ENCODE data around the gene SHC4.
"Not testable (repeated sequence)": the region's sequence is repeated elsewhere in the genome, so short reads cannot be mapped to it uniquely, and the experiment has no call there.

The SHC4 gene

DNA sequence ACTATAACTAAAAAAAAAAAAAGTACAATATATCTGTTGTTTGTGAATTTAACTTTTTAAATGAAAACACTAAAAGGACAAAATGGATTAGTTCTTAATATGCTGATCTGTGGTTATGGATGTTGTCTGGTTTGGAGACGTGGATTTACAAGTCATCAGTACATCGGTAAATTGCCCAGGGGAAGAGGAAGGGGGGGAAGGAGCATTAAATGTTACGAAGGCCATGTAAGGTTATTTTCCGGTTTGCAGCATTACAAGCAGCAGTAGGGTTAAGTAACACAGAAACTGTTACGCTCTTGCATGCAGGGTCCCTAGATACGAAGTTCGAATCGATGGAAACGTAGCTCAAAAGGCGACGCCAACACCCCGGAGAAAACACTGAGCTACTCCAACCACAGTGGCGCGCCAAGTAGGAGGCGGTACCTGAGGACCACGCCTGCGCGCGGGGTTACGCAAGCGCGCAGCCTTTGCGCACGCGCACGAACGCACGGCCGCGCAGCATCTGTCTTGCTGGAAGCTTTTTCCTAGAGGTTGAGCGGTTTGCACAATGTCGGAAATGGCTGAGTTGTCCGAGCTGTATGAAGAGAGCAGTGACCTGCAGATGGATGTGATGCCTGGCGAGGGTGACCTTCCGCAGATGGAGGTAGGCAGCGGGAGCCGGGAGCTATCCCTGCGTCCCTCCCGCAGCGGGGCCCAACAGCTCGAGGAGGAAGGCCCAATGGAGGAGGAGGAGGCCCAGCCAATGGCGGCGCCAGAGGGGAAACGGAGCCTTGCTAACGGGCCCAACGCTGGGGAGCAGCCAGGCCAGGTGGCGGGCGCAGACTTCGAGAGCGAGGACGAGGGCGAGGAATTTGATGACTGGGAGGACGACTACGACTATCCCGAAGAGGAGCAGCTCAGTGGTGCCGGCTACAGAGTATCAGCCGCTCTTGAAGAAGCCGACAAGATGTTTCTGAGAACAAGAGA is 85.8 kb downstream of the SHC4 start, which contains the start of gene EID1:
Gene EID1, plus strand, starts transcription at position 505 of the 966 bp plus-strand sequence. Its CDS starts 43 bp downstream, at position 548.
- DNase-seq = peak; percentile 88

DNA sequence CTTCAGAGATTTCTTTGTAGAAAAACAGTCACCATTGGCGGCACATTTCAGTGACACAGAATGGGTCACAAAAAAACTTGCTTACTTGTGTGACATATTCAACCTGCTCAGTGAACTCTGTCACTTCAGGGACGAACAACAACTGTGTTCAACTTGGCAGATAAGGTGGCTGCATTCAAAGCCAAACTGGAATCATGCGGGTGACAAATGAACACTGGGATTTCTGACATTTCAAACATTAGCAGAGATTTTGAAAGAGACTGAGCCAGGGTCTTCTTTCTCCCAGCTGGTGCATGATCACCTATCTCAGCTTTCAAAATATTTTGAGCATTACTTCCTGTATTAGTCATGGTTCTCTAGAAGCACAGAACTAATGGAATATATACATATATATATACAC is 87.7 kb downstream of the SHC4 start:
- no peak for DNase-seq

DNA sequence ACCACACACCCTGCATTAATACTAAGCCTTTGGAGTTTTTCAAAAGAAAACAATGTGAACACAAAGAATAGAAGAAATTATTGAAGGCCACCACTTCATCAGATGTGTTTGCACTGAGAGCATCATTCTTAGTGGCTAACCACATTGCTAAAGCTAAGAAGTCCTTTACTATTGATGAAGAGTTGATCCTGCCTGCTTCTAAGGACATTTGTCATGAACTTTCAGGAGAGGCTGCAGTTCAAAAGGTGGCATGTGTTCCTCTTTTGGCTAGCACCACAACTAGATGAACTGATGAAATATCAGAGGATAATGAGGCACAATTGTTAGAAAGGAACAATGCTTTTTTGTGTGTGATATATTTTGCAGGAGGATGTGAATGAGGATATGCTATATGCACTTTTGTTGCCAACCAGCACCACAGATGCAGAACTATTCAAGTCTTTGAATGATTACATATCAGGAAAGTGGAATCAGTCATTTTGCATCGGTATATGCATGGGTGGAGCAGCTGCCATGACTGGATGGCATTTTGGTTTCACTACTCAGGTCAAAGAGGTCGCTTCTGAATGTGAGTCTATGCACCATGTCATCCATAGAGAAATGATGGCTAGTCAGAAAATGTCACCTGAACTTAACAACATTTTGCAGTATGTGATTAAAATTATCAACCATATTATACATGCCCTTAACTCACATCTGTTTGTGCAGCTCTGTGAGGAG is 88.3 kb downstream of the SHC4 start:
- no peak for DNase-seq

DNA sequence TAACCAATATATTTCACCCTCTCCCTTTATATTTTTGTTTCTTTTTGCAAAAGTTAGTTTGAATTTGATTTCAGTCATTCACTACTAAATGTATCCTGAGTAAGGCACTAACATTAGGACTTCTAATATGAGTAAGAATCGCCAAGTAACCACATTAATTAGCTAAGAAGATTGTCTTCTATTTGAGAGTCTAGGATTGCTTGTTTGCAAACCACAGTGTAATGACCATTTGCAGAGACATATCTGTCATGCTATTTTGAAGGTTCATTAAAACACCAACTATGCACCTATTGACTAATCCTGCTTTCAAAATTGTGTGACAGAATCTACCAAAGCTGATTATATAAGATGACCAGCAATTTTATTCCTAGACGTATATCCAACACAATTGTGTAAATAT is 91.1 kb downstream of the SHC4 start:
- no peak for DNase-seq

DNA sequence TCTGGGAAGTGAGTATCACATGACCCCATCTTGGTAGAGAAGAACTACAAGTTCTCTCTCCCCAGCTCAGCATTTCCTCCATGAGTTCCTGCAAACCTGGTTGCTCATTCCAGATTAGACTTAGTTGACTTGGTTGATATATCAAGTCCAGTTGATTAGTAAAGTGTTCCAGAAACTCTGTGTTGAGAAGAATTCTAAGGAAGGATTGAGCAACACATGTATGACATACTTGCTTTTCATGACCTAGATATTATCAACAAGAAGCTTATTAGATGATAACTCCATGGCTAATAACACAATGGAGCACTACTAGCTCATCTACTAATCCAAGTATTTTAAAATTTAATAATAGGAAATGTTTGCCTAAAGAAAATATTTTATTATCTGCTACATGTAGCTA is 92.2 kb downstream of the SHC4 start:
- DNase-seq = no peak

DNA sequence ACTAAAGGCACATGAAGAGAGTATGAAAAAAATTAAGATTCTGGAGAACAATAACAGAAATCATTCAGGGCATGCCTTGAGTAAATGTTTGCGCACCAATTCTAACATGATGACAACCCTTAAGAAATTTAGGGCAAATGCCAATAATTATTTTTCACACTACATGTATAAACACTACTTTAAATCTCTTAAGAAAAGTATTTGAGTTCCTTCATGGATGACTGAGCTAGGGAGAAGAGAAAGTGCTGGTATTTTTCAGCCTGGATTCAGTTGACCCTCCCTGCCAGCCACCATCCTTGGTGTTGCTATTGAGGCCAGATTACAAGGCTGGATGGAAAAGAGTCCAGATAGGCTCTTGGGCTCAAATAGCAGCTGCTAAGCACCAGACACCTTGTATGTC is 93.8 kb downstream of the SHC4 start:
- no peak for DNase-seq

DNA sequence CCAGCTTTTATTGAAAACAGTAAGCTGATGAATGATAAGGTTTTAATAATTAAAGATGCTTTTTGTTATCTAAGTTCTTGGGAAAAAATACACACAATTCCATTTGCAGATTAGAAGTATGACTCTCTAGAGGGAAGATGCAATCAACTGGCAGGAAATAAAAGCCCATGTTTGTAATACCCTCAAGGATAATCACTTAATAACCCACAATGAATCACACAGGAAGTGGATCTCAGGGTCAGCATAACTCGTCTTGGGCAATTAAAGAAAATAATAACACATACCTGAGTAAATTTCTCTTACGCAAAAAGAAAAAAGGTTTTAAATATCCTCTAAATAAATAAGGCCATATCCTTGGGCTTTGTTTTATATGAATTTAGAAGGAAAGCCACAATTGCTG is 95.2 kb downstream of the SHC4 start:
- no peak for DNase-seq

DNA sequence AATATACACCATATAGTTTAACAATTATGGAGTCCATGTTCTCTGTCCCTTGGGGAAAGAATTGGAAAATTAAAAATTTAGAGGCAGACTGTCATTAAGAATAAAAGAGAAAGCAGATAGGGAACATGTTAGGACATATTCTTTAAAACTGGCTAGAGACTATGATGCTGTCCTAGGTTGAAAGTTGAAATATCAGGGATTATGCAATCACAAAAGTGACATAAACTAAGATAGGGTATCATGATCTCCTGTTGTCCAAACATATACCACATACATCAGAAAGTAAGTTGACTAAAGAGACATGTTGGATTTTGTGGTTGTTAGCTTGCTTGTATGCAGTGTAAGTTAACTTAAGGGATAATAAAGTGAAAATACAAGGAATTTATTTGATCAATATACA is 95.7 kb downstream of the SHC4 start:
- DNase-seq = no peak

DNA sequence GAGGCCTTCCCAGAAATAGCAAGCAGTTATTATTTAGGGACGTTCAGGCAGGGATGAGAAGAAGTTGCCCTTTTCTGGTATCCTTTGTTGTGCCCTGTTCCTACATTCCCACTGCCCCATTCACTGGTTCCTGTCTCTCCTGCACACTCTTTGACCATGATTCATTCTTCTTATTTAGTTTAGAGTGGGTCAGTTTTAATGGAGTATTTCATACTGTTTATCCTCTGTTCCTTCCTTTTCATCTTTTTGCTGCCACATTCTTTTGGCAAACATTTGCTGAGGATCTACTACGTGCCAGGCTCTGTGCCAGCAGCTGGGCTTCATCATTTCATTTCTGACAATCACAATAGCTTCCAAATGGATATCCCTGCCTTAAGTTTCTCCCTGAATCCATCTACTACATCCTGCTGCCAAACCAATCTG is 97.6 kb downstream of the SHC4 start:
- no peak for DNase-seq

DNA sequence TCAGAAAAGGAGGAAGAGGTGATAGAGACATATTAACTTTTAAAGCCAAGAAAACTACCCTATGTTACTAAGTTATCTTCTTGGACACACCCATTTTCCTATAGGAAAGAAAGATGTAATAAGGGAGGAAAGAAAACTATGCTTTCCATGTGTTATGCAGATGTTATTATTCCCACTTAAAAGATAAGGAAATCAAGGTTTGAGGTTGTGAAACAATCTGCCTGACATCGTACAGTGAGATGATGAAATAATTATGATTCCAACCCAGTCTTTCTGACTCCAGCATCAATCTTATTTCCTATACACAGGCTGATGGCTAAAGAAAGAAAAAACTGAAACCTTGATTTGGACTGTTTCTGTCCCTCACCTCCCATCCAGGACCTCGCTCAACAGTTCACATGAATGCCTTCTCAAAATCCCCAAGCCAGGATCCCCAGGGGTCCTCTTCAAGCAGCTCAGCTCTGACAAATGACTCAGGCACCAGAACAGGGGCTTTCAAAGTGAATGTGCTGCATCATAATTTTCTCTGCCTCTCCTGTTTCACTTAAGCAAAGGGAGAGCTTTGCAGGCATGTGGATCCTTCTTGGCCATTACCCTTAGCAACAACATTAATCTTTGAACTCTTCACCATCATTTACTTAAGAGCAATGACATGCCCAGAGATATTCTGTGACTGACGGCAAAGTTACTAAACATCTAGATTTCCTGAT is 98.2 kb downstream of the SHC4 start:
- DNase-seq = no peak

DNA sequence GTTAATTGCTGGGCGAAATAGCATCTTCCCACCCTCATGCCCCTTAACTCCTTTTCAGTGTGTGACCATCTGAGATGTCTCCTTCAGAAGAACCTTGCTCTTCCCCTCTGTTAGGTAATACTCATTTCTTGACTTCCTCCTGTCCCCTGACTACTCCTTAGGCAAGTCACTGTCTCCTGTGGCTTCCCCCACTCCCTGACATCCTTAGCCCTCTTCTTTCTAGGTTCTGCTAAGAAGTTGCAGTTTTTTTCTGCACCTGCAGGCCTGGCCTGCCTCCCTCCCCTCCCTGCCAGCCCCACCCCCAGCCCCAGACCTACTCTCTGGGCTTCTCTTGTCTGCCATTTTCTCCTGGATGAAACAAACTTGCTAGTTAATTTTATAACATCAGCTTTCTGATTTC is 101.0 kb downstream of the SHC4 start:
- no peak for DNase-seq

DNA sequence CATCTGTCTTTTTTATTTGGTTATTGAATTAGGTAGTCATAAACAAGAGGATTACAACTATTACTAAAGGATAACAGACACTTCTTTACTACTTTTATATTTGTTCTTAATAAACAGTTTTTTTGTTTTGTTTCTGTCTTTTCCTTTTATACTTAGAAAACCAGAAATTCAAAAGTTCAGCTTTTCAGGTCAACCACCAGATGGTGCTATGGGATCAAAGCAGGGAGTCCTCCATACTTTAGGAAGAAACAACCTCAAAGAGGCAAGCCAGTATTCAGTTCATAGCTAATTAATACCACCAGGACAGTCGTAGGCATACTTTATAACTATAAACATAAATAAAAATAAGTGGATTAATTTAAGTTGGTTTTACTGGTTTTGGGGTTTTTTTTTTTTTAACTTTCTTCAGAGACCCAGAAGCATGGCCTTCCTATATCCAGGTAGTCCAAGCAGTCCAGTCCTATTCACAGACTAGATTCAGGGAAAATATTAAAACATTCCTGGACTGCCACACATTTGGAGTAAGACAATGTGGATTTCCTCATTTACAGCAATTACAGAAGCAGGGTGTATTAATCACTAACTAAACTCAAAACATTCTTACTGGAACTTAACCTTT is 101.8 kb downstream of the SHC4 start:
- DNase-seq = peak; percentile 35

DNA sequence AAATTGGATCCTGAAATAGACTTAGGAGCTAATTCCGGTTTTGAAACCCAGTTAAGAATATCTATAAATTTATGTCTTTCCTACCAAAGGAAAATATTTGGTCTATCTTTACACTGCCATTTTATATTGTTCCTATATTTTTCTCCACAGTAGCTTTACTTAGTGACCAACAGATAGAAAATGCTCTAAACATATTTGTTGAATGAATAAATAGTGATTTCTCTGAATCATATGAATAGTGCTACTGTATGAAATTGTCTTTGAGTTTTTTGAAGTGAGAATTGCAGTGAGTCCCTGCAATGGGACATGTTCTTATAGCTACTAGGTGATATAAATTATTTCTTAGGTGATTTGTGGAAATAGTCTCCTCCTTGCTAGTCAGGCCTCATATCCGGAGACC is 104.3 kb downstream of the SHC4 start:
- DNase-seq = no peak

DNA sequence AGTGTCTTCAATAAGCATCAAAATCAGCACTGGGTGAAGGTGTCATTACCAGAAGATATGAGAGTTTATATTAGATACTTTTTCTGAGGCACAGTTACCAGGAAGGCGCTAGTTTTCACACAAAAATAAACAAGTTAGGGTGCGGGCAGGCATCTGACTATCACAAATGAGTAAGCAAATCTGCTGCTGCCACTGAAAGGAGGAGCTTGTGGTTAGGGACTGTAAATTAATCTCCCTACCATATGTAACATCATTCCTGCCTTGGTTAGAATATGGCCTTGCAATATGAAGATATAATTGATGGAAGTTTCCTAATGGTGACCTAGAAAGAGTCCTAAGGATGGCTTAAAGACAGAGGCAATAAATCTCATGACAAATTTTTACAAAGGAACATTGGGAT is 105.3 kb downstream of the SHC4 start:
- DNase-seq = no peak

DNA sequence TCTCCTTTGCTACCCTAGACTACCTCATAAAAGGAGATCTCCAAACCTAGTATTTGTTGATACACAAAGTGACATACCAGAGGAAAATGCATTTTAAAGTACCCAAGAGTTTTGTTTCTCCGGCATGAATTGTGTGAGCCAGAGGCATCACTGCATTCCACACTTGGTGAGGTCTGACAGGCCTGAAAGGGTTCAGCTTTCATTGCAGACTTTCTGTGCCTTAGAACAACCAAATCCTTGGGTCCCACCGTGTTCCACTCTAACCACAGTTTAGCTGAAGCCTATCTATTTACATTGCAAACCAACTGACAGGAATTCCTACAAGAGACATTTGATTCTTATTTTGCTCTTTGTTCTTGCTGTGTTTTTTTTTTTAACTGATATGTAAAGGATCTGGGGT is 106.8 kb downstream of the SHC4 start:
- no peak for DNase-seq

DNA sequence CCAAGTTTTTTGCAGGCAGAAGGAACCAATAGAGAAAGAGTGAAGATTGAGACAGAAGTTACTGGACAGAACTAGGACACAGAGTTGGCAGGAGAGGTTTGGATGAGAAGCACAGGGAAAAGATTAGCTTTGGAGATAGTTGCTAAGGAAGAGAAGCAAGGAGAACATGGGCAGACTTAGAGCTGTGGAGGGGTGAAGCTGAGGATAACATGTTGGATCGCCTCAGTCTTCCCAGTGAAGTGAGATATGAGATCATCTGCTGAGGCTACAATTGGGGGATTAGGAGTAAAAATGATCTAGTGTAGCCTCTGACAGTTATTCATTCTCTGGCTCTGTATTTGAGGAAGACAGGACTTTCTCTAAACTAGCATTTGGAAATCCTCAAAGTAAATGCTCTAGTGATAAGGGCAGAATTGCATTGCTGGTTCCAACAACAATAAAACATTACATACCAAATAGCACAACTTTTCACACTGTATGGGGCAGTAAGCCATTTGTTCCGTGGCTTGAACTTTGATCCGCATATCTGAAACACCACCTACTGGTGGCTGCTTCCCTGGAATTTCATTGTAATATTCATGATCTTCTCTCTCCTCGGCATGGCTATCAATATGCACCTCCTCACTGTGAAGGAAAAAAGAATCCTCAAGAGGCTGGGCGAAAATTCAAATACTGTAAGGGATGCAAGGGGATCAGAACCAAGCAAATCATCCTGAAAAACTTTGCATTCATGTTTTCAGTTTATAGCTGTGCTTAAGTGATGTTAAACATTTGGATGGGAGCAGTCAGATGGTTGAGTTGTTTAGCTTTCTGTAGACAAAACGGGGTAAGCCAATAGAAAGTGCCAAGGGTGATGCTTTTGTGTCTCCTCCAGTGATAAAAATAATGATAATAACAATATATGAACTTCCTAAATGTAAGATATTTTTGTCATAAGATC is 107.9 kb downstream of the SHC4 start:
- DNase-seq = no peak

DNA sequence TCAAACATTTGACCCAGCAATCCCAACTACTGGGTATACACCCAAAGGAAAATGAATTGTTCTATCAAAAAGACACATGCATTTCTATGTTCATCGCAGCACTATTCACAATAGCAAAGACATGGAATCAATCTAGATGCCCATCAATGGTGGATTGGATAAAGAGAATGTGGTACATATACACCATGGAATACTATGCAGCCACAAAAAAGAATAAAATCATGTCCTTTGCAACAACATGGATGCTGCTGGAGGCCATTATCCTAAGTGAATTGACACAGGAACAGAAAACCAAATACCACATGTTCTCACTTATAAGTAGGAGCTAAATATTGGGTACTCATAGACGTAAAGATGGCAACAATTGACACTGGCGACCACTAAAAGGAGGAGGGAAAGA is 109.3 kb downstream of the SHC4 start:
- DNase-seq = not testable (repeated sequence)

DNA sequence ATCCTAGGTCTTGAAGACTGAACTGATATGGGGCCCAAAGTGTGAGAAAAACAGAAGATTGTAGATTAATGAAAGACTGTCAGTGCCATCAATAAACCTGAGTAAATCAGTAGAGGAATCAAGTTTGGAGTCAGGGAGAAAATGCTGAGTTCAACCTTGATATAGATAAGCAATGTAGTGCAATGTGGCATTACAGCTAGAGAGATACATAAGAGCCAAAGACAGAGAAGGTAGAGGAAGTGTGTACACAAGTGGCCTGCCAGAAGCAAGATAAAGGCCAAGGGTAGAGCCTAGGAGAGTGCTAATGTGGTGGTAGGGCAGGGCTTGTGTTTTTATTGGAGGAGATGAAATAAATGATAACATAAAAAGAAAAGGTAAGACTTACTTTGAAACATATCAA is 111.8 kb downstream of the SHC4 start:
- no peak for DNase-seq

DNA sequence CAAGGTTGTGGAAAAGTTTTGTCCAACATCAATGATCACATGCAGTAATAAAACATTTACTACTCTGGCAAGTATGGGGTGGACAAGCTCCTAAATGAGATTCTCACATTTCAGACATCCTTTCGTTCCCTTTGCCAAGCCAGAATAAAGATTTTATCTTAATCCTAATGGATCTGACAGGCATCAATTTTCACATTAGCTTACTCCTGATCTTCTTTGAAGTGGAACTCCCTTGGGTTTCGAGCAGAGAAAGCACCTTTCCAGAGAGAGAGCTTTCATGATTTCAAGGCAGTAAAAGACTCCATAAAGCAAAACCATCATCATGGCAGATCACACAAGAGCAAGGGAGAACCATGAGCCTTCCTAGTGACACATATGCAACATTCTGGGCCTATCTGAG is 113.1 kb downstream of the SHC4 start:
- no peak for DNase-seq

DNA sequence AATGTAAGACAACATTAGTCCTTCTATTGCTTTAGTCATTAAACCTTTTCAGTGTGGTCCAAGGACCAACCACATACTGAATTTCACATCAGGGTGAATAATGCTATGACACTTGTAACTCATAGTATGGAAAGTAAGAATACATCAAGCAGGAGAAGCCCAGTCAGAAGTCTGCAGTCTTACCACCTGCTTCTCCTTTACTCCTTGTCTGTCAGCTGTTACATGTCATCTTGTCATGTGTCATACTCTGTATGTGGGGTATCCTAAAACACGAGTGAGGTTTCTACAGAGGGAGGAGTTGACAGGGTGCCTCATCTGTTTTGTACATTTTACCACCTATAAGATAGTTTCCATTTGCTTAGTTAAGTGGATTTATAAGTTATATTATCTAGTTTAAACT is 118.6 kb downstream of the SHC4 start:
- DNase-seq = no peak

DNA sequence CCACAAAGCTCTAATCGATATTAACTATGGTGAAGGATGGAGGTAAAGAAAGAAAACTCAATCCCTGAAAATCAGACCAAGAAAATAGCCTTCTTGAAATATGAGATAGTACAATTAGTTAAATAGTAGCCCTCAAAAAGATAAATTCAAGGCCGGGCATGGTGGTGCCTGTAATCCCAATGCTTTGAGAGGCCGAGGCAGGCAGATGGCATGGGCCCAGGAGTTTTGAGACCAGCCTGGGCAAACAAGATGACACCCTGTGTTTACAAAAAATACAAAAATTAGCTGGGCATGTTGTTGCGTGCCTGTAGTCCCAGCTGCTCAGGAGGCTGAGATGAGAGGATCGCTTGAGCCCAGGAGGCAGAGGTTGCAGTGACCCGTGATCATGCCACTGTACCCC is 121.2 kb downstream of the SHC4 start:
- no peak for DNase-seq

DNA sequence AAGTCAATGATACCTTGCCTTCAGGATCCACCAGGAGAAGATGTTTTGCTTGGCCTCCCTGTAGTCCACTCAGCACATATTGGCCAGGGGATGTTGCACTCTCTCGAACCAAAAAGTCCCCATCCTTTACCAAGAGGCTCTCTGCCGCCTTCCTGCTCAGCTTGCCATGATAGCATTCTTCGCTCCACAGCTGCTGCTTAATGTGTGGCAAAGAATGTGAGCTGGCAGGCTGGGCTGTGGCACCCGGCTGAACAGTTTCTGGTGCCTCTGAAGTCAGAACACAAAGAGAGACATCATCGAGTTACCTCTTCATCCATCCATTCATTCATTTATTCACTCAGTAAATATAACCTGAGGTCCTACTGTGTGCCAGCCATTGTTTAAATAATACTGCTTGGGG is 129.0 kb downstream of the SHC4 start:
- no peak for DNase-seq

Data from activated gamma-delta T cell treated with Interleukin-2 at 50 U/mL for 16 hours (primary cell).